ENCODE results near the gene TARM1. TPM values are rescaled to one million over a fixed set of nuclear protein-coding genes. Genes with fewer than 3 reads are reported as not detected.

Gene TARM1
- total RNA-seq (2022) = not detected in 2 replicates
- not detected for Bru-seq, nascent RNA
- BruChase-seq, experiment 1, labeled RNA remaining after a 6-hour chase = percentile 14 among the genes with signal in this experiment
- BruChase-seq, experiment 2, labeled RNA remaining after a 2-hour chase = not detected
- long read RNA-seq = 0 reads

DNA sequence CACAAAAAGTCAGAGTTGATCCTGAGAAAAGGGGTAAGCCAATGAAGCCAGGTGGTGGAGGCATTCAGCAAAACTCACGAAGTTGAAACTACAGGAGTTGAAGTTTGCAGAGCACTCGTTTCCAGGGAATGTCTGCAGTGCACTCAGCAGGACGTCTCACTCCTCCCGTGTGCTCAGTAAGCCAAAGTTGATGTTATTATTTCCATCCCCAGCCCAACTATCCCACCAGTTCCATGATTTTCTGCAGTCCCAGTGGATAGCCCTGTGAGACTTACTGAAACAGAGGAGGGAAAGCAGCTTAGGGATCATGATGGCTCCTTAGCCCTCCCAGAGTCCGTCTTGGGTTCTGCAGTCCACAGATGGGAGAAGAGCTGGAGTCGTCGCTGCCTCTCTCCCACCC is at the start of gene TARM1:
Gene TARM1 (minus strand): TSS at position 334 of the 400 bp plus-strand sequence. CDS start 25 bp downstream, at position 309.
- no peak within 1 kb of the TSS for H3K4me3 Mint-ChIP-seq (ENCODE audit: unreplicated experiment)
- H3K27ac Mint-ChIP-seq (ENCODE audit: low read depth, unreplicated experiment) = no peak within 1 kb of the TSS
- peaks cover 17% of the 10 kb centered on the region for H3K9me3 Mint-ChIP-seq (ENCODE audit: unreplicated experiment)
- TF ChIP-seq, protein P1, sequence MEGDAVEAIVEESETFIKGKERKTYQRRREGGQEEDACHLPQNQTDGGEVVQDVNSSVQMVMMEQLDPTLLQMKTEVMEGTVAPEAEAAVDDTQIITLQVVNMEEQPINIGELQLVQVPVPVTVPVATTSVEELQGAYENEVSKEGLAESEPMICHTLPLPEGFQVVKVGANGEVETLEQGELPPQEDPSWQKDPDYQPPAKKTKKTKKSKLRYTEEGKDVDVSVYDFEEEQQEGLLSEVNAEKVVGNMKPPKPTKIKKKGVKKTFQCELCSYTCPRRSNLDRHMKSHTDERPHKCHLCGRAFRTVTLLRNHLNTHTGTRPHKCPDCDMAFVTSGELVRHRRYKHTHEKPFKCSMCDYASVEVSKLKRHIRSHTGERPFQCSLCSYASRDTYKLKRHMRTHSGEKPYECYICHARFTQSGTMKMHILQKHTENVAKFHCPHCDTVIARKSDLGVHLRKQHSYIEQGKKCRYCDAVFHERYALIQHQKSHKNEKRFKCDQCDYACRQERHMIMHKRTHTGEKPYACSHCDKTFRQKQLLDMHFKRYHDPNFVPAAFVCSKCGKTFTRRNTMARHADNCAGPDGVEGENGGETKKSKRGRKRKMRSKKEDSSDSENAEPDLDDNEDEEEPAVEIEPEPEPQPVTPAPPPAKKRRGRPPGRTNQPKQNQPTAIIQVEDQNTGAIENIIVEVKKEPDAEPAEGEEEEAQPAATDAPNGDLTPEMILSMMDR (IDR thresholded peaks at IDR 0.05; ENCODE audit: unreplicated experiment) = no peak
- POLR2A ChIA-PET = no interaction called here
- no peaks in the 10 kb centered on the region for H3K27me3 Mint-ChIP-seq (ENCODE audit: insufficient read depth, unreplicated experiment)
- no TSS peak for BruUV-seq (replicated peaks)
- intact Hi-C loops (cut with micrococcal nuclease) = no loop called here
- H3K4me1 Mint-ChIP-seq (ENCODE audit: insufficient read depth, unreplicated experiment) = no peaks in the 10 kb centered on the region
- no peak for DNase-seq (ENCODE audit: unreplicated experiment)
- CTCF ChIA-PET = interaction anchor here (0.7 kb wide), 1 partner anchor 239 kb away, joined by 3 read pairs; no protein-coding TSS in a partner anchor
- H3K36me3 Mint-ChIP-seq (ENCODE audit: insufficient read depth, unreplicated experiment) = no peaks in the 10 kb centered on the region

DNA sequence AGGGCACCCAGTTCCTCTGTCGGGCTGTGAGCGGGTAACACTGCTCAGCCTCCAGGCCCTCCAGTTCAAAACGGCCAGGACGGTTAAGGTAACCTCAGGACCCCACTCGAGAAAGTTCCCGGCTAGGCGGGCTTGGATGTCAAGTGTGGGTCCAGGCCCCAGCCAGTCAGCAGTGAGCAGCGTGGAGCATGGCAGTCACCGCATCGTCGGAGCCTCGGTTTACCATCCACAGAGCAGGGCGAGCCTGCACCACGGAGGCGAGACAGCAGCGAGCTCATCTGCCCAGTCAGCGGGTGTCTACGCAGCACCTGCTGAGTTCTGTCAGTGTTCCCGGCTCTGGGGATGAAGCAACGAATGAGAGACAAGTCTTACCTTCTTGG is 48.4 kb upstream of the TARM1 start:
- H3K36me3 Mint-ChIP-seq (ENCODE audit: insufficient read depth, unreplicated experiment) = peaks cover 52% of the 10 kb centered on the region
- intact Hi-C loops (cut with micrococcal nuclease) = no loop called here
- ChIA-PET CTCF (interaction anchor here (0.5 to 0.7 kb wide), 2 partner anchors 13 to 187 kb away, joined by 3 to 4 read pairs; no protein-coding TSS in a partner anchor), POLR2A (interaction anchor here (0.6 kb wide), 1 partner anchor 22 kb away, joined by 4 read pairs; no protein-coding TSS in a partner anchor)
- no peaks in the 10 kb centered on the region for H3K27me3 Mint-ChIP-seq (ENCODE audit: insufficient read depth, unreplicated experiment)
- H3K4me1 Mint-ChIP-seq (ENCODE audit: insufficient read depth, unreplicated experiment) = no peaks in the 10 kb centered on the region
- TF ChIP-seq, protein P1 (IDR thresholded peaks at IDR 0.05; ENCODE audit: unreplicated experiment) = no peak
- no peak overlapping the region for H3K27ac Mint-ChIP-seq (ENCODE audit: low read depth, unreplicated experiment)
- H3K9me3 Mint-ChIP-seq (ENCODE audit: unreplicated experiment) = no peaks in the 10 kb centered on the region
- no peak for DNase-seq (ENCODE audit: unreplicated experiment)
- BruUV-seq (replicated peaks) = no TSS peak
- no peak overlapping the region for H3K4me3 Mint-ChIP-seq (ENCODE audit: unreplicated experiment)

DNA sequence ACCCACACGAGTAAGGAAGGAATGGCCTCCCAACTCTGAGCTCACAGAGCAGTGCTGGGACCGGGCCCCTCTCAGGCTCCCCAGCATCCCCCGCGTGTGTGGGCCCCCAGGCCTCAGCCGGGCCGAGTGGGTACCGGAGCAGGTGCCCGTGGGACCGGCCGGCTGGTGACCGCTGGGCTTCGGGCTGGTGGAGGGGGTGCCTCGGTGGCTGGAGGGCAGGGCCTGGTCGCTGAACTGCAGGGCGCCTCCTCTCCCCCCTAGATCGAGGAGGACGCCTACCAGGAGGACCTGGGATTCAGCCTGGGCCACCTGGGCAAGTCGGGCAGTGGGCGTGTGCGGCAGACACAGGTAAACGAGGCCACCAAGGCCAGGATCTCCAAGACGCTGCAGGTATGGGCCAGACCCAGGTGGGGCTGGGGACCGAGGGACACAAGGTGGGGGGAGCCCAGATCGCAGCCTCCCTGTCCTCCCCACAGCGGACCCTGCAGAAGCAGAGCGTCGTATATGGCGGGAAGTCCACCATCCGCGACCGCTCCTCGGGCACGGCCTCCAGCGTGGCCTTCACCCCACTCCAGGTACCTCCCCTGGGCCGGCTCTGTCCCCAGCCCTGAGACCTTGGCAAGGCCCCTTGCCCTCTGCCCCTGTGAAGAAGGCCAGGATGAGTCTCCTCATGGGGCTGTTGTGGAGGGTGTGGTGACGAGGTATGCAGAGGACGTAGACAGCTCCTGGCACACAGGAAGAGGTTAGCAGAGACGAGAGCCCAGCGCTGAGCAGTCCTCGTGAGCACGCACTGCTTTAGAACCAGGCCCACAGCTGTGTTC is 47.8 kb upstream of the TARM1 start:
- no TSS peak for BruUV-seq (replicated peaks)
- Mint-ChIP-seq H3K36me3 (ENCODE audit: insufficient read depth, unreplicated experiment) (peaks cover 52% of the 10 kb centered on the region), H3K27ac (ENCODE audit: low read depth, unreplicated experiment) (no peak overlapping the region), H3K4me3 (ENCODE audit: unreplicated experiment) (no peak overlapping the region), H3K9me3 (ENCODE audit: unreplicated experiment) (no peaks in the 10 kb centered on the region), H3K27me3 (ENCODE audit: insufficient read depth, unreplicated experiment) (no peaks in the 10 kb centered on the region), H3K4me1 (ENCODE audit: insufficient read depth, unreplicated experiment) (no peaks in the 10 kb centered on the region)
- CTCF ChIA-PET = no interaction called here
- POLR2A ChIA-PET = no interaction called here
- TF ChIP-seq, protein P1 (IDR thresholded peaks at IDR 0.05; ENCODE audit: unreplicated experiment) = no peak
- intact Hi-C loops (cut with micrococcal nuclease) = no loop called here
- no peak for DNase-seq (ENCODE audit: unreplicated experiment)

DNA sequence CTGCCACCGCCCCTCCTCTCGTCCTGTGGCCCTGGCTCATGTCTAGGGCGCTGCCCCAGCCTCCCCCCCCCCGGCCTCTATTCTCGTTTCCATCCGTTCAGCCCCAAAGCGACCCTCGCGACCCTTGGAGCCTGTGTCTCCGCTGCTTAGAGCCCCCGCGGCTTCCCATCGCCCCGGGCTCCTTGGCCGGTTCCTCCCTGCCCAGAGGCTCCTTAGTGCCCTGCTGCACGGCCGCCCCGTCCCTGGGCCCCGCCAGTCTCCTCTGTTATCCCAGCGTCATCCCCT is 47.2 kb upstream of the TARM1 start:
- Mint-ChIP-seq H3K4me1 (ENCODE audit: insufficient read depth, unreplicated experiment) (no peaks in the 10 kb centered on the region), H3K36me3 (ENCODE audit: insufficient read depth, unreplicated experiment) (peaks cover 52% of the 10 kb centered on the region), H3K27me3 (ENCODE audit: insufficient read depth, unreplicated experiment) (no peaks in the 10 kb centered on the region), H3K4me3 (ENCODE audit: unreplicated experiment) (no peak overlapping the region), H3K9me3 (ENCODE audit: unreplicated experiment) (no peaks in the 10 kb centered on the region), H3K27ac (ENCODE audit: low read depth, unreplicated experiment) (no peak overlapping the region)
- ChIA-PET CTCF (no interaction called here), POLR2A (no interaction called here)
- no peak for DNase-seq (ENCODE audit: unreplicated experiment)
- no TSS peak for BruUV-seq (replicated peaks)
- intact Hi-C loops (cut with micrococcal nuclease) = no loop called here
- TF ChIP-seq, protein P1 (IDR thresholded peaks at IDR 0.05; ENCODE audit: unreplicated experiment) = no peak

All from MCF 10A (cell line).